ENCODE measurements around the gene SLC3A2.
"Not testable (repeated sequence)": the region's sequence is repeated elsewhere in the genome, so short reads cannot be mapped to it uniquely, and the experiment has no call there.

The SLC3A2 gene

GRCh38 chr11:62930157-62930556 is 49.5 kb downstream of the SLC3A2 start:
- DNase-seq (ENCODE audit: low read depth) = no peak
- no peak for TF ChIP-seq CTCF (IDR thresholded peaks at IDR 0.05; ENCODE audit: low read length, missing control alignments)
- no peak overlapping the region for H3K4me3 ChIP-seq (replicated peaks; ENCODE audit: low read depth, low read length)

GRCh38 chr11:62930666-62931065 is 50.0 kb downstream of the SLC3A2 start:
- no peak for DNase-seq (ENCODE audit: low read depth)

GRCh38 chr11:62931499-62932278 is 51.0 kb downstream of the SLC3A2 start:
- DNase-seq (ENCODE audit: low read depth) = no peak
- H3K4me3 ChIP-seq (replicated peaks; ENCODE audit: low read depth, low read length) = no peak overlapping the region
- TF ChIP-seq CTCF (IDR thresholded peaks at IDR 0.05; ENCODE audit: low read length, missing control alignments) = no peak

More at GRCh38 chr11:62930666-62931065, 50.0 kb downstream of the SLC3A2 start:
- TF ChIP-seq CTCF (IDR thresholded peaks at IDR 0.05; ENCODE audit: low read length, missing control alignments) = no peak
- H3K4me3 ChIP-seq (replicated peaks; ENCODE audit: low read depth, low read length) = no peak overlapping the region

- no peak for TF ChIP-seq CTCF (IDR thresholded peaks at IDR 0.05; ENCODE audit: low read length, missing control alignments)
- no peak overlapping the region for H3K4me3 ChIP-seq (replicated peaks; ENCODE audit: low read depth, low read length)
- no peak for DNase-seq (ENCODE audit: low read depth)
Measured at GRCh38 chr11:62933285-62933684, 52.6 kb downstream of the SLC3A2 start.

- DNase-seq (ENCODE audit: low read depth) = no peak
- TF ChIP-seq CTCF (IDR thresholded peaks at IDR 0.05; ENCODE audit: low read length, missing control alignments) = no peak
Measured at GRCh38 chr11:62933750-62934495, 53.2 kb downstream of the SLC3A2 start.

GRCh38 chr11:62934496-62934785 is 53.7 kb downstream of the SLC3A2 start:
- no peak for TF ChIP-seq CTCF (IDR thresholded peaks at IDR 0.05; ENCODE audit: low read length, missing control alignments)
- no peak for DNase-seq (ENCODE audit: low read depth)
- H3K4me3 ChIP-seq (replicated peaks; ENCODE audit: low read depth, low read length) = no peak overlapping the region

More at GRCh38 chr11:62933750-62934495, 53.2 kb downstream of the SLC3A2 start:
- H3K4me3 ChIP-seq (replicated peaks; ENCODE audit: low read depth, low read length) = no peak overlapping the region

- not testable (repeated sequence) for H3K4me3 ChIP-seq (replicated peaks; ENCODE audit: low read depth, low read length); DNase-seq (ENCODE audit: low read depth)
Measured at GRCh38 chr11:62937528-62937927, 56.8 kb downstream of the SLC3A2 start.

All from fibroblast of pulmonary artery (primary cell).